AG09309 (cell line): ENCODE measurements around the gene DRAXIN.

Source experiments
- DNase-seq: peaks from one replicate; pipeline ENCODE4 v3.0.0-alpha.2; 2010; ENCODE audit warnings: low read depth
- H3K4me3 ChIP-seq: 2 replicates; pipeline ENCODE4 v1.5.1; 2011; ENCODE audit warnings: mild to moderate bottlenecking, low read depth, low read length, moderate library complexity; ENCODE audit not compliant: control insufficient read depth
- CTCF ChIP-seq: IDR thresholded peaks from 2 replicates; pipeline ENCODE4 v1.5.1; 2011; ENCODE audit warnings: mild to moderate bottlenecking, low read depth, low read length, inconsistent platforms; ENCODE audit not compliant: insufficient read depth, control insufficient read depth; ENCODE audit errors: missing control alignments

The DRAXIN gene

DNA sequence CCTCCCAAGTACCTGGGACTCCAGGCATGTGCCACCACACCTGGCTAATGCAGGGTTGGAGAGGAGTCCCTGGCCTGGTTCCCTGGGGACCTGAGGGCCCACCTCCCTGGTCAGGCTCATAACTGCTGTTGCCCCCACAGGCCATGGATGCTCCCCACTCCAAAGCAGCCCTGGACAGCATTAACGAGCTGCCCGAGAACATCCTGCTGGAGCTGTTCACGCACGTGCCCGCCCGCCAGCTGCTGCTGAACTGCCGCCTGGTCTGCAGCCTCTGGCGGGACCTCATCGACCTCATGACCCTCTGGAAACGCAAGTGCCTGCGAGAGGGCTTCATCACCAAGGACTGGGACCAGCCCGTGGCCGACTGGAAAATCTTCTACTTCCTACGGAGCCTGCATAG lies 23.0 kb upstream of the DRAXIN start:
- no peak for DNase-seq
- no peak overlapping the region for H3K4me3 ChIP-seq
- TF ChIP-seq CTCF, result no peak

GRCh38 chr1:11670747-11671146 lies 20.8 kb upstream of the DRAXIN start:
- no peak for DNase-seq
- no peak overlapping the region for H3K4me3 ChIP-seq
- no peak for TF ChIP-seq CTCF

GRCh38 chr1:11671205-11671543 lies 20.3 kb upstream of the DRAXIN start:
- H3K4me3 ChIP-seq, result no peak overlapping the region
- no peak for TF ChIP-seq CTCF

GRCh38 chr1:11671544-11672286 lies 19.8 kb upstream of the DRAXIN start:
- DNase-seq, result no peak
- no peak overlapping the region for H3K4me3 ChIP-seq
- TF ChIP-seq CTCF, result no peak

More at GRCh38 chr1:11671205-11671543, 20.3 kb upstream of the DRAXIN start:
- no peak for DNase-seq

DNA sequence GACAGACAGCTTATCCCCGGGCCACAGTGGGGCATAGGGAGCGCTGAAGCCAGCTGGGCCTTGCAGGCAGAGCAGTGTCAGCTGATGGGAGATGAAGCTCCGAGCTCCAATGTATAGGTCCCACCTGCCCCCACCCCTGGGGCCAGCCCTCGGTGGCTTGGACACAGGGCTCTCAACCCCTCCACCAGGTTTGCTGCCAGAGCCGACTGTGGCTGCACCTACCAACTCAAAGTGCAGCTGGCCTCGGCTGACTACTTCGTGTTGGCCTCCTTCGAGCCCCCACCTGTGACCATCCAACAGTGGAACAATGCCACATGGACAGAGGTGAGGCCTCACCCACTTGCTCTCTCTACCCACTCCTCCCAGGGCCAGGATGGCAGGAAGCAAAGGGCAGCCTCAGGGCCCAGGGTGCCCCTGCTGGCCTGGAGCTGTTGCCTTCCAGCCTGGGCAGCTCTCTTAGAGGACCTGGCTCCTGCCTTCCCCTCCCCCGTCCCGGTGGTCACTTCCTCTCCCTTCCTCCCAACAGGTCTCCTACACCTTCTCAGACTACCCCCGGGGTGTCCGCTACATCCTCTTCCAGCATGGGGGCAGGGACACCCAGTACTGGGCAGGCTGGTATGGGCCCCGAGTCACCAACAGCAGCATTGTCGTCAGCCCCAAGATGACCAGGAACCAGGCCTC lies 18.3 kb upstream of the DRAXIN start:
- no peak for DNase-seq
- no peak for TF ChIP-seq CTCF
- no peak overlapping the region for H3K4me3 ChIP-seq

GRCh38 chr1:11674488-11674887 lies 17.0 kb upstream of the DRAXIN start:
- TF ChIP-seq CTCF, result no peak
- no peak for DNase-seq
- no peak overlapping the region for H3K4me3 ChIP-seq
